ENCODE results near the gene ZNF641. TPM values are rescaled to one million over a fixed set of nuclear protein-coding genes. Genes with fewer than 3 reads are reported as not detected.

The ZNF641 gene
- total RNA-seq = 10 to 100 TPM in 6 of 8 experiments, 1 to 10 TPM in 2; 2.4 to 24.2 (median 16.2) TPM

GRCh38 chr12:48350249-48351021 is at the start of gene ZNF641:
ZNF641 (minus strand) TSS chr12:48350919; CDS start chr12:48348090, 2,829 bp downstream.
- in situ Hi-C loops (cut with MboI; ENCODE audit: low pct_unique_long_range_greater_than_20kb in 2 of 9, low sequenced_read_pairs in 9 of 9, unreplicated experiment in 9 of 9) = no loop called here
- 0% methylated on average over 1 to 7 of the region's 61 CpGs; no CpG with 5 or more reads in 5 of the 10 experiments for WGBS, 10 experiments
- Histone ChIP-seq H3K4me3 (peak within 1 kb of the TSS; percentile 55 to 97 (median 65)), H3K27ac (peak within 1 kb of the TSS; percentile 40 to 77), H3K4me1 (replicated peaks in 1 of 2) (peaks cover 13 to 17% of the 10 kb centered on the region in 2 donors)
- ATAC-seq (replicated peaks in 6 of 8) = peak; percentile 86 to 94 (median 90)

DNA sequence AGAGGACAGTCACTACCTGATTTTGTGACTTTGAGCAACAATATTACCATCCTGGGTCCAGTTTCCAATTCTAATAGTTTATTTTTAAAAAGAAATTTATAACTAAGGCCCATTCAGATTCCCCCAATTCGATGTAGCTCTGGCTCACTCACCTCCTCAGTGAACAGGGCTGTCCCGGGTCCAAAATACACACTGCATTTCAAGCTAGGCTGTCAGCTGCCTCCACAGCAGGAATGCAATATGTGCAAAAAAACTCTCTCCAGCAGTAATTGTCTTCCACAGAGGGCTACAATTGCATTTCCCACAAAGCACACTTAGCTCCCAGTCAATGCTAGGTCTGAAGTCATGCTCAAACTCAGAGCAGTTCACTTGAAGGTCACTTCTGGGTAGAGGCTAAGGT is 39.3 kb upstream of the ZNF641 start:
- no peak overlapping the region for H3K27ac ChIP-seq
- peak in 1 of 8 experiments; percentile 38 for ATAC-seq (replicated peaks in 6 of 8)
- in situ Hi-C loops (cut with MboI; ENCODE audit: low pct_unique_long_range_greater_than_20kb in 2 of 9, low sequenced_read_pairs in 9 of 9, unreplicated experiment in 9 of 9) = no loop called here
- 0 to 86% (median 27%) methylated on average over 1 to 2 of the region's 2 CpGs; no CpG with 5 or more reads in 5 of the 10 experiments for WGBS, 10 experiments
- H3K4me3 ChIP-seq = no peak overlapping the region
- no peaks in the 10 kb centered on the region for H3K4me1 ChIP-seq (replicated peaks in 1 of 2)

DNA sequence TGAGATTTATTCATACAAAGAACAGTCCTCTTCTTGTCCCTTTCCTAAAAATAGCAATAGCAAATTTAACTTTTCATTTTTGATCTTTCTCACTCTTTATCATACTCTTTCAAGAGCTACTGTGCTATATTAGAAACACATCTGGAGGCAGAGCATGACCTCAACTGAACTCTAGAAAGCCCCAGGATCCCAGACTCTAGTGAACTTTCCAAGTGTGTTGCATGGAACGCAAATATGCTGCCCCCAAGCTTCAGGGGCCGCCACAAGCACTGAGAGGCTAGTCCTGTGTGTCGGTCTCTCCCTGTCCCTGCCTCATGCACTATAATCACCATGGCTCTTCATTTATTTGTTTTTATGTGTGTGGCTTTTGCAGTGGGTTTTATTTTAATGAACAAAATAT is 38.7 kb upstream of the ZNF641 start:
- in situ Hi-C loops (cut with MboI; ENCODE audit: low pct_unique_long_range_greater_than_20kb in 2 of 9, low sequenced_read_pairs in 9 of 9, unreplicated experiment in 9 of 9) = no loop called here
- no peak overlapping the region for H3K27ac ChIP-seq
- H3K4me1 ChIP-seq (replicated peaks in 1 of 2) = no peaks in the 10 kb centered on the region
- no peak for ATAC-seq (replicated peaks in 6 of 8)
- no peak overlapping the region for H3K4me3 ChIP-seq
- WGBS, 10 experiments = 37 to 100% (median 80%) methylated on average over 1 to 3 of the region's 3 CpGs; no CpG with 5 or more reads in 5 of the 10 experiments

- Histone ChIP-seq H3K27ac (no peak overlapping the region), H3K4me3 (no peak overlapping the region), H3K4me1 (replicated peaks in 1 of 2) (no peaks in the 10 kb centered on the region)
- in situ Hi-C loops (cut with MboI; ENCODE audit: low pct_unique_long_range_greater_than_20kb in 2 of 9, low sequenced_read_pairs in 9 of 9, unreplicated experiment in 9 of 9) = no loop called here
- 13 to 87% (median 75%) methylated on average over 1 to 2 of the region's 2 CpGs; no CpG with 5 or more reads in 5 of the 10 experiments for WGBS, 10 experiments
- no peak for ATAC-seq (replicated peaks in 6 of 8)
Measured at GRCh38 chr12:48388938-48389337, 38.2 kb upstream of the ZNF641 start.

DNA sequence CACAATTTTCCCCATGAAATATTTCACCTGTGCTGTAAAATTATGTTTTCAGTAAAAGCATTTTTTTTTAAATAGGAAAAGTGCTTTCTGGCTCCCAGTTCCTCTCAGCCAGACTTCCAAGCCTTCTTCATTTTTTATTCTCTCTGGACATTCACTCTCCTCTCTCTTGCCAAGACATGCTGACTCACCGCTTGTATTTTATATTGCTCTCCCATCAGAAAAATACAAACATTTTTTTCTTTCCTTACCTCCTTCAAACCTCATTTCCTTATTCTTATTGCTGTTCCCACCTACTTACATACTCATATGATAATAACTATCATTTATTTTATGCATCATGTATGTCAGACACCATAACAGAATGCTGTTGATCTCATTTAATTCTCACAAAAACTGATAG is 37.7 kb upstream of the ZNF641 start:
- ATAC-seq (replicated peaks in 6 of 8) = no peak
- in situ Hi-C loops (cut with MboI; ENCODE audit: low pct_unique_long_range_greater_than_20kb in 2 of 9, low sequenced_read_pairs in 9 of 9, unreplicated experiment in 9 of 9) = no loop called here
- 0 to 100% (median 88%) methylated on average over 1 of the region's 1 CpG for WGBS, 10 experiments
- no peak overlapping the region for H3K4me3 ChIP-seq
- no peaks in the 10 kb centered on the region for H3K4me1 ChIP-seq (replicated peaks in 1 of 2)
- no peak overlapping the region for H3K27ac ChIP-seq

DNA sequence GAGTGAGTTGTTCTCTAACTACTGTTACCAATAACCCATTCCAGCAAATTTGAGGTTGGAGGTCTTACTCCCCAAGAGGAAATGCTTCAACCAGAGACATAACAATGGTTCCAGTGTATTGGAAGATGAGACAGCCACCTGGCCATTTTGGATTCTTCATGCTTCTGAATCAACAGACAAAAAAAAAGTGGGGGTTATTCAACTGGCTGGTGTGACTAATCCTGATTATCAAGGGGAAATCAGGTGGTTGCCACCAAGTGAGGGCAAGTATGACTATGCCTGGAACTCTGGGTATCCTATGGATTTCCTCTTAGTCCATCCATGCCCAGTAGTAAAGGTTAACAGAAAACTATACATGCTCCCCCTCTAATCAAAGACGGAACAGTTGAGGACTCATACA is 29.9 kb upstream of the ZNF641 start:
- WGBS, 10 experiments = 0 to 100% (median 80%) methylated on average over 1 of the region's 1 CpG; no CpG with 5 or more reads in 3 of the 10 experiments
- no peak overlapping the region for H3K27ac ChIP-seq

GRCh38 chr12:48379794-48380193 is 29.1 kb upstream of the ZNF641 start:
- in situ Hi-C loops (cut with MboI; ENCODE audit: low pct_unique_long_range_greater_than_20kb in 2 of 9, low sequenced_read_pairs in 9 of 9, unreplicated experiment in 9 of 9) = no loop called here
- 38 to 100% (median 57%) methylated on average over 1 to 4 of the region's 4 CpGs; no CpG with 5 or more reads in 1 of the 10 experiments for WGBS, 10 experiments
- Histone ChIP-seq H3K27ac (no peak overlapping the region), H3K4me1 (replicated peaks in 1 of 2) (no peaks in the 10 kb centered on the region), H3K4me3 (no peak overlapping the region)
- ATAC-seq (replicated peaks in 6 of 8) = no peak

More for the DNA sequence above, 29.9 kb upstream of the ZNF641 start:
- H3K4me1 ChIP-seq (replicated peaks in 1 of 2) = no peaks in the 10 kb centered on the region
- ATAC-seq (replicated peaks in 6 of 8) = no peak
- in situ Hi-C loops (cut with MboI; ENCODE audit: low pct_unique_long_range_greater_than_20kb in 2 of 9, low sequenced_read_pairs in 9 of 9, unreplicated experiment in 9 of 9) = no loop called here
- no peak overlapping the region for H3K4me3 ChIP-seq

DNA sequence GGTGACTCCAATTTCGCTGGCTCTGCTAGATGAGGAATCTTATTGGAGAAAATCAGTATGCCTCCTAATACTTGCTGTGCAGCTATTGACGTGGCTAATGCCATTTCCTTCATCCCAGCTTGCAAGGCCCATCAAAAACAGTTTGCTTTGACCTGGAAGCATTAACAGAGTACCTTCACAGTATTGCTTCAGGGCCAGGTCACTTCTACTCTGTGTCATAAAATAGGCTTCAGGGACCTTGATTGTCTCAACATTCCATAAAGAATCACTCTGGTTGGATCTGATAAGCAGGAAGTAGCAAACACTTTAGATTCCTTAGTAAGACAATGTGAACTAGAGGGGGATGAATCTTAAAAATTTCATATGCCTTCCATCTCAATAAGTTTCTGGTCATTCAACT is 26.9 kb upstream of the ZNF641 start:
- ATAC-seq (replicated peaks in 6 of 8) = no peak
- Histone ChIP-seq H3K4me1 (replicated peaks in 1 of 2) (no peaks in the 10 kb centered on the region), H3K4me3 (no peak overlapping the region), H3K27ac (no peak overlapping the region)
- 0 to 67% (median 33%) methylated on average over 1 to 2 of the region's 2 CpGs; no CpG with 5 or more reads in 2 of the 10 experiments for WGBS, 10 experiments
- in situ Hi-C loops (cut with MboI; ENCODE audit: low pct_unique_long_range_greater_than_20kb in 2 of 9, low sequenced_read_pairs in 9 of 9, unreplicated experiment in 9 of 9) = no loop called here

- in situ Hi-C loops (cut with MboI; ENCODE audit: low pct_unique_long_range_greater_than_20kb in 2 of 9, low sequenced_read_pairs in 9 of 9, unreplicated experiment in 9 of 9) = no loop called here
- ATAC-seq (replicated peaks in 6 of 8) = no peak
- H3K4me1 ChIP-seq (replicated peaks in 1 of 2) = no peaks in the 10 kb centered on the region
- H3K4me3 ChIP-seq = no peak overlapping the region
- H3K27ac ChIP-seq = no peak overlapping the region
Measured at GRCh38 chr12:48374164-48374563, 23.4 kb upstream of the ZNF641 start.

DNA sequence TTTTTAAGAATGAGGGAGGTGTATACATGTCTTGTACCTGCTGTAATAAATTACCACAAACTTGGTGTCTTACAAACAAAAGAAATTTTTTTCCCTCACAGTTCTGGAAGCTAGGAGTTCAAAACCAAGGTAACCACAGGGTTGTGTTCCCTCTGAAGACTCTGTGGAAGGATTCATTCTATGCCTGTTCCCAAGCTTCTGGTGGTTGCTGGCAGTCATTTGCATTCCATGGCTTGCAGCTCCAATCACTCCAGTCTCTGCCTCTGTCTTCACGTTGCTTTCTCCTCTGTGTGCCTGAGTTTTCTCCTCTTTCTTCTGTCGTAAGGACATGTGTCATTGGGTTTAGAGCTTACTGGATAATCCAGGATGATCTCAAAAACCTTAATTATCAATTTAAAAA is 15.4 kb upstream of the ZNF641 start:
- no peak overlapping the region for H3K27ac ChIP-seq
- no peak overlapping the region for H3K4me3 ChIP-seq
- WGBS, 10 experiments = 0 to 60% (median 21%) methylated on average over 1 to 2 of the region's 2 CpGs; no CpG with 5 or more reads in 4 of the 10 experiments
- in situ Hi-C loops (cut with MboI; ENCODE audit: low pct_unique_long_range_greater_than_20kb in 2 of 9, low sequenced_read_pairs in 9 of 9, unreplicated experiment in 9 of 9) = no loop called here
- peak in 2 of 8 experiments; percentile 37 to 63 for ATAC-seq (replicated peaks in 6 of 8)
- no peaks in the 10 kb centered on the region for H3K4me1 ChIP-seq (replicated peaks in 1 of 2)

- WGBS, 10 experiments = 0 to 80% (median 54%) methylated on average over 1 to 2 of the region's 2 CpGs; no CpG with 5 or more reads in 3 of the 10 experiments
- H3K4me1 ChIP-seq (replicated peaks in 1 of 2) = no peaks in the 10 kb centered on the region
- ATAC-seq (replicated peaks in 6 of 8) = no peak
- no peak overlapping the region for H3K27ac ChIP-seq
- H3K4me3 ChIP-seq = no peak overlapping the region
- in situ Hi-C loops (cut with MboI; ENCODE audit: low pct_unique_long_range_greater_than_20kb in 2 of 9, low sequenced_read_pairs in 9 of 9, unreplicated experiment in 9 of 9) = no loop called here
Measured at GRCh38 chr12:48361664-48362339, 11.1 kb upstream of the ZNF641 start.

- 20 to 100% (median 78%) methylated on average over 1 to 5 of the region's 7 CpGs; no CpG with 5 or more reads in 2 of the 10 experiments for WGBS, 10 experiments
- Histone ChIP-seq H3K27ac (no peak overlapping the region), H3K4me3 (no peak overlapping the region), H3K4me1 (replicated peaks in 1 of 2) (no peaks in the 10 kb centered on the region)
- in situ Hi-C loops (cut with MboI; ENCODE audit: low pct_unique_long_range_greater_than_20kb in 2 of 9, low sequenced_read_pairs in 9 of 9, unreplicated experiment in 9 of 9) = no loop called here
- ATAC-seq (replicated peaks in 6 of 8) = no peak
Measured at GRCh38 chr12:48358937-48359513, 8.3 kb upstream of the ZNF641 start.
